Tibial nerve (tissue), 3 donors: ENCODE results near the gene ESYT3.

Source experiments
- POLR2A ChIP-seq, 2 donors: fragments of 450-650 bp; IDR thresholded peaks; one replicate each; pipeline ENCODE4 v1.6.1; 2017; ENCODE audit warnings: antibody characterized with exemption in 2 of 2, mild to moderate bottlenecking in 2 of 2, moderate library complexity in 2 of 2
- TF ChIP-seq, protein P1 (sequence below), 5 experiments: fragments of 200-600 bp in 3 of 5; fragments of 450-650 bp in 2 of 5; sonication (generic) in 3 of 5; IDR thresholded peaks; one replicate each; pipeline ENCODE4 v1.5.1; 2016 to 2019; ENCODE audit warnings: antibody characterized with exemption in 5 of 5, mild to moderate bottlenecking in 3 of 5, moderate library complexity in 2 of 5

DNA sequence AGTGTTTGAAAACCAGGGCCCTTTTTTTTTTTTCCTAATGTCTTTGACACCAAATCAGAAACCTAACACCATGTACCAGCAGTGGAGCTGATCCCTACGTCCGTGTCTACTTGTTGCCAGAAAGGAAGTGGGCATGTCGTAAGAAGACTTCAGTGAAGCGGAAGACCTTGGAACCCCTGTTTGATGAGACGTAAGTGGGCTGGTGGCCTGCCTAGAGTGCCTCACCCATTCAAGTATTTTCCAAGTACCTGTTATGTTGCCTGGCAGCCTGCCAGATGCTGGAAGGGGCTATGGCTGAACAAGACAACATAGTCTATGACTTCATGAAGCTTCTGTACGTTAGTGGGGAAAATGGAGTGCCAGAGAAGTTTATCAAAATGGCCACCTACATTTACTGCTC is 39.7 kb downstream of the ESYT3 start:
- TF ChIP-seq, protein P1, sequence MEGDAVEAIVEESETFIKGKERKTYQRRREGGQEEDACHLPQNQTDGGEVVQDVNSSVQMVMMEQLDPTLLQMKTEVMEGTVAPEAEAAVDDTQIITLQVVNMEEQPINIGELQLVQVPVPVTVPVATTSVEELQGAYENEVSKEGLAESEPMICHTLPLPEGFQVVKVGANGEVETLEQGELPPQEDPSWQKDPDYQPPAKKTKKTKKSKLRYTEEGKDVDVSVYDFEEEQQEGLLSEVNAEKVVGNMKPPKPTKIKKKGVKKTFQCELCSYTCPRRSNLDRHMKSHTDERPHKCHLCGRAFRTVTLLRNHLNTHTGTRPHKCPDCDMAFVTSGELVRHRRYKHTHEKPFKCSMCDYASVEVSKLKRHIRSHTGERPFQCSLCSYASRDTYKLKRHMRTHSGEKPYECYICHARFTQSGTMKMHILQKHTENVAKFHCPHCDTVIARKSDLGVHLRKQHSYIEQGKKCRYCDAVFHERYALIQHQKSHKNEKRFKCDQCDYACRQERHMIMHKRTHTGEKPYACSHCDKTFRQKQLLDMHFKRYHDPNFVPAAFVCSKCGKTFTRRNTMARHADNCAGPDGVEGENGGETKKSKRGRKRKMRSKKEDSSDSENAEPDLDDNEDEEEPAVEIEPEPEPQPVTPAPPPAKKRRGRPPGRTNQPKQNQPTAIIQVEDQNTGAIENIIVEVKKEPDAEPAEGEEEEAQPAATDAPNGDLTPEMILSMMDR (IDR thresholded peaks at IDR 0.05), result no peak
- no peak for TF ChIP-seq POLR2A (IDR thresholded peaks at IDR 0.05)
